HG02885 (cell line): ENCODE results near the gene PSMD2.

ENCODE experiments used
- ATAC-seq: cut with Tn5 transposase; IDR thresholded peaks from one replicate; pipeline ENCODE4 v1.9.1; 2021; ENCODE audit warnings: mild to moderate bottlenecking; ENCODE audit not compliant: unreplicated experiment, poor library complexity

PSMD2 gene

GRCh38 chr3:184315871-184316661 is 17.0 kb downstream of the PSMD2 start:
- ATAC-seq, result no peak

- no peak for ATAC-seq
Measured at GRCh38 chr3:184316792-184317191, 17.8 kb downstream of the PSMD2 start.

- ATAC-seq, result no peak
Measured at GRCh38 chr3:184317201-184317600, 18.2 kb downstream of the PSMD2 start.

GRCh38 chr3:184320104-184320445 is 21.0 kb downstream of the PSMD2 start:
- ATAC-seq, result no peak

GRCh38 chr3:184321666-184322065 is 22.6 kb downstream of the PSMD2 start:
- no peak for ATAC-seq

- no peak for ATAC-seq
Measured at GRCh38 chr3:184322731-184323487, 23.9 kb downstream of the PSMD2 start.

- ATAC-seq, result no peak
Measured at GRCh38 chr3:184323696-184324095, 24.7 kb downstream of the PSMD2 start.

- no peak for ATAC-seq
Measured at GRCh38 chr3:184325269-184325668, 26.2 kb downstream of the PSMD2 start.

GRCh38 chr3:184325715-184326369 is 26.8 kb downstream of the PSMD2 start:
- ATAC-seq, result no peak

- no peak for ATAC-seq
Measured at GRCh38 chr3:184327171-184327570, 28.1 kb downstream of the PSMD2 start.

- ATAC-seq, result no peak
Measured at GRCh38 chr3:184328516-184328915, 29.5 kb downstream of the PSMD2 start.

- ATAC-seq, result no peak
Measured at GRCh38 chr3:184332370-184333090, 33.5 kb downstream of the PSMD2 start.

- ATAC-seq, result no peak
Measured at GRCh38 chr3:184333190-184333589, 34.1 kb downstream of the PSMD2 start.

- no peak for ATAC-seq
Measured at GRCh38 chr3:184333700-184334099, 34.7 kb downstream of the PSMD2 start.

- no peak for ATAC-seq
Measured at GRCh38 chr3:184334470-184335158, 35.6 kb downstream of the PSMD2 start.

GRCh38 chr3:184335291-184335660 is 36.2 kb downstream of the PSMD2 start:
- no peak for ATAC-seq

- peak; percentile 80 for ATAC-seq
Measured at GRCh38 chr3:184335661-184336546, 36.9 kb downstream of the PSMD2 start.

GRCh38 chr3:184336547-184337398 is 37.7 kb downstream of the PSMD2 start:
- ATAC-seq, result no peak
